ENCODE measurements around the gene TRIP13.
"Not testable (repeated sequence)": the region's sequence is repeated elsewhere in the genome, so short reads cannot be mapped to it uniquely, and the experiment has no call there.

GRCh38 chr5:853416-854090 is 39.1 kb upstream of the TRIP13 start:
- not testable (repeated sequence) for TF ChIP-seq CTCF, POLR2A (IDR thresholded peaks at IDR 0.05)

All from right lobe of liver (tissue), 4 donors.